Activated CD8-positive, alpha-beta memory T cell treated with anti-CD3 and anti-CD28 coated beads, Interleukin-2, amount 50 U/mL, for 4 hours (primary cell): Measurements from ENCODE around the gene ACSL1.
"Not testable (repeated sequence)": the region's sequence is repeated elsewhere in the genome, so short reads cannot be mapped to it uniquely, and the experiment has no call there.

Source experiments
- DNase-seq: peaks from one replicate; pipeline ENCODE4 v3.0.0-alpha.2; 2020

The ACSL1 gene

DNA sequence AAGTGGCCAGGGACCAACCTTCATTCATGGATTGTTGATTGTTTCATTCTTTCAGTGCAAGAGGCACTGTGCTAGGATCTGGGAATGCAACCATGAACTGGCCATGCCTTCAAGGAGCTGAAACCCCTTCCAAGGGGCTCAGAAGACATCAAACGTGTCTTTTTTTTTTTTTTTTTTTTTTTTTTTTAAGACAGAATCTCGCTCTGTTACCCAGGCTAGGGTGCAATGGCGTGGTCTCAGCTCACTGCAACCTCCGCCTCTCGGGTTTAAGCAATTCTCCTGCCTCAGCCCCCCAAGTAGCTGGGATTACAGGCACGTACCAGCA is 13.3 kb upstream of the ACSL1 start:
- DNase-seq = not testable (repeated sequence)

DNA sequence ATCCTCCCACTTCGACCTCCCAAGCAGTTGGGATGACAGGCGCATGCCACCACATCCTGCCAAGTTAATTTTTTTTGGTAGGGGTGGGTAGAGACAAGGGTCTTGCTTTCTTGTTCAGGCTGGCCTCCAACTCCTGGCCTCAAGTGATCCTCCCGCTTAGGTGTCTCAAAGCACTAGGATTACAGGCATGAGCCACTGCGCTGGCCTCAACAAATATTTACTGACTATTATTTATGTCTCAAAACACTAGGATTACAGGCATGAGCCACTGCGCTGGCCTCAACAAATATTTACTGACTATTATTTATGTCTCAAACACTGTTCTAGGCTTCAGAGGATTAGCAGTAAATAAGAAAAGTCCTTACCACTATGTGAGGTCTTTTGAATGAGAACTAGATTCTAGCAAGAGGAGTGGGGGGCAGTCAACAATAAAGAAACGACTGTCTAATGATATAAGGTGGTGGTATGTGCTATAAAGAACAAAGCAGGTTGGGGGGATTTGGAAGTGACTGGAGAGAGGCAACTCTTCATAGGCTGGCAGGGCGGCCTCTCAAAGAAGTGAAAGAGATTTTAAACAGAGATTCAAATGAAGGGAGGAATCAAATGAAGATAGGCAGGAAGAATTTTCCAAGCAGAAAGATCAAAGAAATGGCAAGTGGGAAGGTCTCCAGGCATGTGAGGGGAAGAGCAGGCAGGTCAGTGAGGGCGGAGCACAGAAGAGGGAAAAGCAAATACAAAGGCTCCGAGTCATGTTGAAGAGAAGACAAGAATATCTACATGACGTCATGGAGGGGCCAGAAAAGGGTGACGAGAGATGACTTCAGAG is 12.7 kb upstream of the ACSL1 start:
- no peak for DNase-seq

DNA sequence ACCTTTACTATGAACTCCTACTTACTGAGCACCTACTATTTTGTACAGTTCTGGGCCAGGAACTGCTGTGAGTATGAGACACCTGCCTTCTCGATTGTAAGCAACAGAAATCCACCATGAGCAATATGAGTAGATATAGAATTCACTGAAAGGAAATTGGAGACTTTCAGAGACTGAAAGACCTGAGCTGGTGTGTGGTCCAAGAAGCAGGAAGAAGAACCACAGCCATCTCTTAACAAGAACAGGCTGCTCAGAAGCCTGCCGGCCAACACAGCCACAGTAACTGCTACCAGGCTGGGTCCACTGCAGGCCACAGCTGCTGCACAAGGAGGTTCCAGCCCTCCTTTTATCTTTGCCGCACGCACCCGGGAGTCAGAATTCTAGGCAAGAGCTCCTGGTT is 10.8 kb upstream of the ACSL1 start:
- DNase-seq = no peak

DNA sequence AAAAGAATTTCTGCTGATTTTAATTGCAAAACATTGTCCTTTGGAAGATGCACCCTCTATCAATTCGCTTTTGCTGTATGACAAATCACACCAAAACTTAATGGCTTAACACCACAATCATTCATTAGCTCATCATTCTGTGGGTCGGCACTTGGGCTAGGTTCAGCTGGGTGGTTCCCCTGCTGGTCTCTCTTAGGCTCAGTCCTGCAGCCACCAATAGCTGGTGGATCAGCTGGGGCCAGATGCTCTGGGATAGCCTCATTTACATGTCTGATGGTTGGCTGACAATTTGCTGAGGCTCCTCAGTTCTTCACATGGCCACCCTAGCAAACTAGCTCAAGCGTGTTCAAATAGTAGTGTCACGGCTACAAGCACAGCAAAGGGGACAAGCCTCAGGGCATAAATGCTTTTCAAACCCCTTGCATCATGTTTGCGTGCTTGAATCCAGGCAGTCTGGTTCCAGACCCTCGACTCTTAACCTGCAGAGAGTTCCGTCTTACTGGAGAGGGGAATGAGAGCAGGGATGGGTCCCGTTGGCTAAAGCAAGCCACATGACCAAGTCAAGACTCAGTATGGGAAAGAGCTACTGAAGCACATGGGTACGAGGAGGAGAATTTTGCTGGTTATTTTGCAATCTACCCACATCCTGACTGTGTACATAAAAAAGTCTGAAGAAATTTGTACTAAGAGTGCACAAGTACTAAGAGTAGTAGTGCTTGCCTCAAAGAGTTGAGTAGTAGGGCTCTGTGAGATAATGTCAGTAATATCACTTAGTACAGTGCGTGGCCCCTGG is 7.5 kb upstream of the ACSL1 start:
- no peak for DNase-seq

DNA sequence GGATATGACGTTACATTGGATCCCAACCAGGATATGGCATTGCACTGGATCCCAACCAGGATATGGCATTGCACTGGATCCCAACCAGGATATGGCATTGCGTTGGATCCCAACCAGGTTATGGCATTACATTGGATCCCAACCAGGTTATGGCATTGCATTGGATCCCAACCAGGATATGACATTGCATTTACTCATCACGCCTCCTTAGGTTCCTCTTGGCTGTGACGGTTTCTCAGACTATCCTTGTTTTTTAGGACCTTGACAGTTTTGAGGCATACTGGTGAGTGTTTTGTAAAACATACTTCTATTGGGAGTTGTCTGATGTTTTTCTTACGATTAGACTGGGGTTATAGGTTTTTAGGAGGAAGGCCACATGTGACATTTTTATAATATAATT is 5.4 kb upstream of the ACSL1 start:
- DNase-seq = no peak

DNA sequence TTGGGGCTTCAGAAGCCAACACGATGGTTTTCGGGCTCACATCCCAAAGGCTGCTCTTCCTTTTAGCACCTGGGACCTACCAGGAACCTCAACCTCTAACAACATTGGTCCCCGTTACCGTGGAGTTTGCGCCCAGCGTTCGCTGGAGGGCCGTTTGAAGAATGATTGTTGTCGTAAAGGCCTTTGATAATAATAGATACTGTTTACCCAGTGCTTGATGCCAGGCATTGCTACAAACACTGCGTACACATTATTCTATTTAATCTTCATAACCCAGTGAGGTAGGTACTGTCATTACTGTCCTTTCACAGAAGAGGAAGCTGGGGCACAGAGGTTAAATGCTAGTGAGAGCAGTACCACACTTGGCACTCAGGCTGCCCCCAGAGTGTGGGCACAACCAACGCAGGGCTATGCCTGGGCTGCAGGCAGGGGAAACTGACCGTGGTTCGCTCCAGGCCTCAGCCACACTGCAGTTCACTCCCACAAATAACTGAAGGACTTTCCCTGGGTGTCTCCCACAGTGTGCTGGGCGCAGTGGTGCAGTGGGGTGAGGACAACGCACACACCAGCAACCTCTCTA is 1.0 kb upstream of the ACSL1 start:
- no peak for DNase-seq

DNA sequence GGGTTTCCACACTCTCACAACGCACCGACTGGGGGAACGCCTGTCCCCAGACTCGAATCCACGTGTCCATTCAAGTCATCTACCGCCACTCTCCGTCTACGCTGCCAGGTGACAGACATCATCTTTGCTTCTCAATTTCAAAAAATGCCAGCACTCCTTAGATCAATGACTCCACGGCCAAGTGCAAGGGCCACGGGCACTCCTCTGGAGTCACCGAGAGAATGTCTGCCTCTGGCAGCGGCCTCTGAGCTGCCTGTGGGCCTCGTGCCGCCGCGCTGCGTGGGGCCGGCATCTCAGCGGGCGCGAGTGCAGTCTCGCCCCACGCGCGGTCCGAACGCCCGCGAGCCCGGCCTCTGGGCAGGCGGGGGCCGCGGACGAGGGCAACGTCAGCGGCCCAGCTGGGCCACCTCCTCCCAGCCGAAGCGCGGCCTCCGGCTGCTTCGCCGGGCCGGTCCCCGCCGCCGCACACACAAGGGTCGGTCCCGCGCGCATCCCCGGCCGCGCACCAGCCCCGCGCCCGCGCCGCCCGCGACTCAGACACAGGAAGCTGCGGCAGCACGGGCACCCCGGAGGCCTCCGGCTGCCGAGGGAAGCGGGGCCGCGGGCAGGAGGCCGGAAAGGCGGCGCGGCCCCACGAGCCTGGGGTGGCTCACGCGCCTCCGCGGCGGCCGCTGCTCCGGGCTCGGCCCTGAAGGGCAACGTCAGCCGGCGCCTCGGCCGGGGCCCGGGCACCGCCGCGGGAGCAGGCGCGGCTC is 450 bp downstream of the ACSL1 start:
- peak; percentile 49 for DNase-seq

DNA sequence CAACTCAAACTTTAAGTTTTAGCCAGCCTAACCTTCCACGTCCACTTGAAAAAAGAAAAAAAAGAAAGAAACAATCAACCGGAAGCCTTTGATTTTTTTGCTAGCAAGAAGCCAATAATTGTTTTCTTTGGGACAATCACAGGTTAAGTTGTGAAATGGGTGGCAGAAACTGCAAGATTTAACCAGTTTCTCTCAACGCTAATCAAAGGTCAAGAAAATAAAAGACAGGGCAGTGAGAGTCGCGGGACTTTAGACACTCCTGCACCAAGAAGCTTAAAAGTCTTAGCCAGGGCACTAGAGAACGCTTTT is 1.0 kb downstream of the ACSL1 start:
- no peak for DNase-seq

DNA sequence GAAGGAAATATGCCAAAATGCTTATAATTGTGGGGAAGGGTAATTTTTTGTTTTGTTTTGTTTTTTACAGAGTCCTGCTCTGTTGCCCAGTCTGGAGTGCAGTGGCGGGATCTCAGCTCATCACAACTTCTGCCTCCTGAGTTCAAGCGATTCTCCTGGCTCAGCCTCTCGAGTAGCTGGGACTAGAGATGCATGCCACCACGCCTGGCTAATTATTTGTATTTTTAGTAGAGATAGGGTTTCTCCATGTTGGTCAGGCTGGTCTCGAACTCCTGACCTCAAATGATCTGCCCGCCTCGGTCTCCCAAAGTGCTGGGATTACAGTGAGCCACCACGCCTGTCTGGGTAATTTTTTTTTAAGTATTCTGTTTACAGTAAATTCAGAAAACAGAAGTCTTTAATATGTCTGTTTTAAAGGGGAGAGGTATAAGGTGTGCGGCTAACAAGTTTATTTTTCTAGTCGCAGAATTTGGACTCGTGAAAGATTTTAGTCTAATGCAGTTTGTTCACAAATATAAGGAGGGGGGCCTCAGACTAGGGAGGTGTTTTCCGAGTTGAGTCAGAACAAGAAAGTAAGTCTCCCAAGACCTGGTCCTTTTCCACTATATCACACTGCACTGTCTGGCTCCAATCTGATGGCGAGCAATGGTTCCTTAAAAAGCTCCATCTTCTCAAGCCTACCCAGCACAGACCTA is 1.5 kb downstream of the ACSL1 start:
- DNase-seq = no peak

DNA sequence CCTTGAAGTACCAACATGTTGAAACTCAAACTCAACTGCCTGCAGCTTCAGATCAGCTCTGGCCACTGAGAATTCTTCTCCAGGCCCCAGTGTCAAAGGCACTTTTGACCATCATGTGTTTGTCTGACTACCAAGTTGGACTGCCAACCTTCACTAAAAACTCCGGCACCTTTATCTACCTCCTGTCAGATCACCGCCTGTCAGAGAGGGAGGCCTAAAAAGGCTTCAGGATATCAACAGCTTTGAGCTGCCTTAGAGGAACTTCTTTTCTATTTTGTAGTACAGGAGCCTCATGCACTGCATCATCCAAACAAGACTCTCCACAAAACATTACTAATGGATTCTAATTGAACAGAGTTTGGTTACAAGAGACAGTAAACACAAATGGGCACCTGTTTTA is 2.8 kb downstream of the ACSL1 start:
- no peak for DNase-seq

DNA sequence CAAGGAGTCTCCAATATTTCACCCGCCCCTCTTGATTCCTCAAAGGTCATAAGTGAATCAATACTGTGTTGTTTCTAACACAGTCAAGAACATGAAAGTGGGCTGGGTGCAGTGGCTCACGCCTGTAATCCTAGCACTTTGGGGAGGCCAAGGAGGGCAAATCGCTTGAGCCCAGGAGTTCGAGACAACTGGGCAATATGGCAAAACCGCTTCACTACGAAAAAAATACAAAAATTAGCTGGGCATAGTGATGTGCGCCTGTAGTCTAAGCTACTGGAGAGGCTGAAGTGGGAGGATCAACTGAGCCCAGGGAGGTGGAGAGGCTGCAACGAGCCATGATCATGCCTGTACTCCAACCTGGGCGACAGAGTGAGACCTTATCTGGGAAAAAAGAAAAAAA is 3.4 kb downstream of the ACSL1 start:
- DNase-seq = no peak

DNA sequence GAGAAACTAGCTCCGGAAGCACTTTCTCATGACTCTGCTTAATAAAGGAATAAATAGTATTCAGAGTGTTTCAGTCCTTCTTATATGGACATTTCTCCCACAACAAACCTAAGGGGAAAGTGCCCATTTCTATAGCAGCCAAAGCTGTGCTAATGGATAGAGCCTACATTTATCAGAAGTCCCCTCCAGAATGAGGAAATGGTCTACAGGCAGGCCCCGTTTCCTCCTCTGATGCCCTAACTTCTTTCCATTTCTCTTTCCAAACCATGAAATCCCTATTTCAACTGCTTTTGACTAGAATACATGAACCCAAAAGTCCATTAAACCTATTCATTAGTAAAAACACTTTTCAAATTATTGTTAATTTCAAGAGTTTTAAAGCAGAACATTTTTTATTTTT is 4.5 kb downstream of the ACSL1 start:
- DNase-seq = no peak

DNA sequence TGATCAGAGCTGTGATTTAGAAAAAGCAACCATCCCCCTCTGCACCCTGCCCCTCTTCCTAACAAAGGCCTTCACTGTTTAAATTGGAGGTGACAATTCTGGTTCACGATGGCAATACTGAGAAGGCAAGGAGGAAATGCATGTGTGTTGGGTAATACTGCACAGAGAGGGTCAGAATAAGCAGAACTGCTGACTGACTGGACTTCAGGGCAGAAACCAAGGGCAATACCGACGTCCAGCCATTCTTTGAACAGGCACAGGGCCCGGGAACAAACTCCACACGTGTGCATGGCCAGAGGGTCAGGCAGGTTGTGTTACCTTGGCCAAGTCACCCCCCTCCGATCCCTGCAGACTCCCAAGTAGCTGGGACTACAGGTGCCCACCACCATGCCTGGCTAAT is 6.0 kb downstream of the ACSL1 start:
- no peak for DNase-seq

DNA sequence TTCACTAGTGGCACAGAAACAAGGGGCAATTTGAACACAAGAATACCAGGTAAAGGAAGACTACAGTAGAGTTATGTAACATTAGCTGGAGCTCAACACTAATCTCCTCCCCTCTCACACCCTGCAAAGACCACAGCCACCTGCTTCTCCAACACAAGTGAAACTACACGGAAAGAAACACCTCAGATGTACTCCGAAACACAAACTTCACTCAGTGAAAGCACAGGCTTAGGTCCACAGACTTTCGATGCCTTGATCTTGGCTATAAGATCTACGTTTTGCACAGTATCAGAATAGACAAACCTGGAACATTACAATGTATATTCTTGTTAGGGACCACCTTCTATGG is 7.6 kb downstream of the ACSL1 start:
- DNase-seq = no peak

DNA sequence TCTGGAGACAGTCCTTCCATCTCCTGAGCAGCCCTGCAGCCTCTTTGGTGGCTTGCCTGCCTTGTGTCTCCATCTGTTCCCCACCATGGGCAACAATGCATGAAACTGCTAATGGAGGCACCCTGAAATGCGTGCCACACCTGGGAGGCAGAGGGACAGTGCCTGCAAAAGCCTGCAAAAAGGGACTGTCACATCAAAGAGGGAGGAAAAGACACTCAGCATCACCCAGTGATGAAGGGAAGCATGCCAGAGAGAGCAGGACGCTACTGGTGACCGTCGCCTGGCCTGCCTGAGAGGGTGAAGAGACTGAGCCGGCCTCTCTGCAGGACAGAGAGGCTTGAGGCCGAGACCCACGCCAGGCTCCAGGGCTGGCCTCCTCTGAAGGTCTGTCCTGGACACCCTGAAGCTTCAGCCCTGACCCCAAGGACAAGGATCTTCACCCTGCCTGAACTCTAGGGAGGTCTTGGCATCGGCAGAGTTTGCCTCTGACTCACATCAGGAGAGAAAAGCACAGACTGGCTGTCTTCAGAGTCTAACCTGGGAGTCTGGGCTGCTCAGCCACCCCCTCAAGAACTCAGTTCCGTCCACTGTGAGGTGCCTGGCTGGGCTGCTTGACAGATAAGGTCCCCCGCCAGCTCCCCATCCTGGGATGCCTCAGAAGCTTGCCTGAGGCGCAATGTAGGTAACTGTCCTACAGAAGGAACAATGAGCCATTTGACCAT is 8.1 kb downstream of the ACSL1 start:
- DNase-seq = no peak

DNA sequence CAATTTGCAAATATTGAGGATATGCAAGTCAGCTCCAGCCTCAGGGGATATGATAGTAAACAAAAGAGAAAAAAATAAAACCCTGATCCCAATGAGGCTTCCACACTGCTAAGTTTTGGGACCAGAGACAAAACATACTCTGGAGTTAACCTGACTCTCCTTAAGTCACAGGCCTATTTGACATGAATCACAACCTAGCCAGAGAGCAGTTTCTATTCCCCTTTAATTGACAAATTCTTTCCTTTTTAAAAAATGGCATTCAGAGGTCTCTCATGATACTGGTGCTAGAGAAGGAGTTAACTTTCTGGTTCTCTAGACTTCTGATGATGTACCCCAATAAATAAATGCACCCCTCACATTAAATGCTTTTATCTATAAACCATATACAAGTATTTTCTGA is 8.8 kb downstream of the ACSL1 start:
- DNase-seq = no peak

DNA sequence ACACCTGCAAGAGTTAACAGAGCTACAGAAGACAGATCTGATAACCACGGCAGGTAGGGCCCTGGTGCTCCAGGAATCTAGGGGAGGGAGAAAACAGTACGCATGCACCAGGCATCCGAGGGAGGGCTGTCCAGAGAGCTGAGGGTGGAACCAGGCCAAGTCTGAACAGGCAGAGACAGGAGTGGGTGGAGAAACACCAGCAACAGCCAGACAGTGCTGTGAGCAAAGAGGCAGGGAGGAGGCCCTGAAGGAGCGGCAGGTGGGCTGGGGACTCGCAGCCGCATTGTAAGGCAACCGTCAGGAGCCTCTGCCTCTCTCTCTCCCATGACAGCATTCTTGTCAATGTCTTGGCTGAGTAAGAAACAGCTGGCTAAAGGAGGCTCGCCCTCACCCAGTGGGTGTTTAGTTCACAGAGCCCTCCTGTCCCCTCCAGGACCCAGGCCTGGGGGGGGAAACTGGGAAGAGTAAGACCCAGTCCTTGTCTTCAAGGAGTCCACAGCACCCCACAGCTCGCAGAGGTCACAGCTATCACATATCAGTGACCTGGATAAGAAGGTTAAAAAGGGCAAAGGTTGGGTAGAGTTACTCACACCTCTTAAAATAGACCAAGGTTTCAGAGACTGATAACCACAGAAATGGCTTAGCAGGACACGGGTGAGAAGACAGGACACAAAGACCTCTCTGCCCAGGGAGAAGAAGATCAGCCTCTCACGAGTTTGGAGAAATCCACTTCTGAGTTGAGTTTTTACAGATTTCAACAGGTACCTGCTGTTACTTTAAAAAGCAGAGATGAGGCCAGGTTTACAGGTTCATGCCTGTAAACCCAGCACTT is 10.5 kb downstream of the ACSL1 start:
- no peak for DNase-seq

DNA sequence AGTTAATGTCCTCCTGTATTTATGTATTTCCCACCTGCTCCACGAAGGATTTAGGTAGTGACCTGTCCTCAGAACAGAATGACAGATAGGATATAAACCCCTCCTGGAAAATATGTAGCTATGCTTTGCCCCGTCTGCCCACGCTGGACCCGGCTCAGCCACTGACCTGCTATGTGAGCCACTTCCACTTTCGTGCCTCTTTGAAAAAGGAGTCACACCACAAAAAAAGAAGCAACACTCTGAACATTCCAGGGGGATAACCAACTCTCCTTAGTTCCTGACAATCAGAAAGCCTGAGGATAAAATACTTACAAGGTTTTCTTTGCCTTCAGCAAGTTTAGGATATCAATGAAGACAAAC is 11.1 kb downstream of the ACSL1 start:
- DNase-seq = no peak

DNA sequence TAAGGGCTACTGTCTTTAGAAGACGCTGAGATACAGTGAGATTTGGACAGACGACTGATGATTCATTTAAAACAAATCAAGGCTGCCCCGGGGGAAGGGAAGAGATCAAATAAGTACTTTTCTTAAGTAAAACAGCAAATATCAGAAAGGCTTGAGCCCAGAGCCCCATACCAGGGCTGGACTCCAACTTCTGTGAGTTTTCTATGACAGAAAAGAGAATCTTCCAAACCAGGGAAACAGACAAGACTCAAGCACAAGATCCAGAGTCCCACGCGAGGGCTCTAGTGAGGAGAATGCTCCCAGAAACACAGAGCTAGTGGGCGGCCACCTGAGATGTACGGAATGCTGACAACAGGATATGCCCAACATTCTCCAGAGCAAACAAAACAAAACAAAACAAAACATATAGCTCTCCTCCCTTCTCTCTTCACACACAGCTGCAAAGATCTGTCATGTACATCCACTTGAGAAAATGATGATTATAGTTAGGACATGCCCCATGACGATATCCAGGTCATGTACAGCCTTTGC is 13.1 kb downstream of the ACSL1 start:
- no peak for DNase-seq

DNA sequence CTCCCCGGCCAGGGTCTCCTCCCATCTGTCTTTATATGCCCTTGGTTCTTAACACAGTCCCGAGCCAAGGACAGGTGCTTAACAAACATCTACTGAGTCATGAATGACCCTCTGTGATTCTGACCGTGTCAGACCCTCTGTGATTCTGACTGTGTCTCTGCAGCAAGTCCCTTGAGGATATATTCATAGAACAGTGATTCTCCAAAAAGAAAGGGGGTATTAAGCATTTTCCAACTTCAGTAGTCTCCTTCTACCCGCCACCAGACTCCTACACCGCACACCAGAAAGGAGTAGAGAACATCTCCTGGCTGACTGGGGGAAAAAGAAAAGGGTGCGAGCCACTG is 13.6 kb downstream of the ACSL1 start:
- no peak for DNase-seq

DNA sequence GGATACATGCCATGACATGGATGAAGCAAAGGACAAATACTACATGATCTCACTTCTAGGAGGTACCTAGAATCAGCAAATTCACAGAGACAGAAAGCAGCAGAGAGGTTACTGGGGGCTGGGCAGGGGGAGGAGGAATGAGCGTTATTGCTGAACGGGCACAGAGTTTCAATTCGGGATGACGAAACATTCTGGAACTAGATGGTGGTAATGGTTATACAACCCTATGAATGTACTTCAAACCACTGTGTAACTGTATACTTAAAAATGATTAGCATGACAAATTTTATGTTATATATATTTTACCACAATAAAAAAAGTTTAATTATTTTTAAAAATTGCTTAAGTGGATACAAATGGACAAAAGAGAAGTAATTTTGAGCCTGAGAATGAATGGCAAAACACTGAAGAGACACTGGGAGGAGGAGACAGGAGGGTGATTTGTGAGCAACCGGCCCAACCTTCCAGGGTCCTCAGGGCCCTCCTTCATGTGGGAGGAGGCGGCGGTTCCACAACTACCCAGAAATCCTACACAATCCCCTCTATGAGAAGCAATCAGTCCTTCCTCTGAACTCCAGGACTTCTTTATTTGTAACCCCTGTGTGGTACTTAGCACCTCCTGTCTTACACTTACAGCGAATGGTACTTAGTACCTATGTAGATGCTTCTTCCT is 14.1 kb downstream of the ACSL1 start:
- DNase-seq = no peak
